ENCODE measurements around the gene SULF2.

SULF2 gene

GRCh38 chr20:47696856-47697255 is 88.4 kb downstream of the SULF2 start:
- no peaks in the 10 kb centered on the region for H3K36me3 Mint-ChIP-seq (ENCODE audit: low read depth)
- H3K9me3 Mint-ChIP-seq, result no peaks in the 10 kb centered on the region
- H3K4me3 Mint-ChIP-seq, result no peak overlapping the region
- no peak for DNase-seq
- no peak overlapping the region for H3K27ac Mint-ChIP-seq
- peaks cover 2% of the 10 kb centered on the region for H3K4me1 Mint-ChIP-seq
- no peak for ATAC-seq
- H3K27me3 Mint-ChIP-seq, result no peaks in the 10 kb centered on the region

GRCh38 chr20:47694021-47694818 is 91.1 kb downstream of the SULF2 start:
- Mint-ChIP-seq H3K9me3 (peaks cover 3% of the 10 kb centered on the region), H3K27me3 (no peaks in the 10 kb centered on the region), H3K4me1 (peaks cover 2% of the 10 kb centered on the region), H3K27ac (no peak overlapping the region), H3K4me3 (no peak overlapping the region), H3K36me3 (ENCODE audit: low read depth) (no peaks in the 10 kb centered on the region)
- ATAC-seq, result no peak
- no peak for DNase-seq

GRCh38 chr20:47691625-47692024 is 93.7 kb downstream of the SULF2 start:
- ATAC-seq (no peak), DNase-seq (no peak)
- Mint-ChIP-seq H3K27ac (no peak overlapping the region), H3K9me3 (peaks cover 3% of the 10 kb centered on the region), H3K4me3 (no peak overlapping the region), H3K27me3 (peaks cover 2% of the 10 kb centered on the region), H3K36me3 (ENCODE audit: low read depth) (no peaks in the 10 kb centered on the region), H3K4me1 (peaks cover 2% of the 10 kb centered on the region)

- Mint-ChIP-seq H3K4me3 (no peak overlapping the region), H3K27me3 (peaks cover 2% of the 10 kb centered on the region), H3K36me3 (ENCODE audit: low read depth) (no peaks in the 10 kb centered on the region)
These were observed 95.5 kb downstream of the SULF2 start for GRCh38 chr20:47689731-47690130.

GRCh38 chr20:47688385-47689381 is 96.6 kb downstream of the SULF2 start:
- ATAC-seq, result no peak
- H3K36me3 Mint-ChIP-seq (ENCODE audit: low read depth), result no peaks in the 10 kb centered on the region
- DNase-seq, result no peak
- H3K4me3 Mint-ChIP-seq, result no peak overlapping the region
- peaks cover 2% of the 10 kb centered on the region for H3K27me3 Mint-ChIP-seq
- H3K27ac Mint-ChIP-seq, result no peak overlapping the region
- H3K9me3 Mint-ChIP-seq, result peaks cover 3% of the 10 kb centered on the region
- no peaks in the 10 kb centered on the region for H3K4me1 Mint-ChIP-seq

More at GRCh38 chr20:47689731-47690130, 95.5 kb downstream of the SULF2 start:
- Mint-ChIP-seq H3K4me1 (no peaks in the 10 kb centered on the region), H3K9me3 (peaks cover 3% of the 10 kb centered on the region), H3K27ac (no peak overlapping the region)
- DNase-seq, result no peak
- no peak for ATAC-seq

- peaks cover 2% of the 10 kb centered on the region for H3K27me3 Mint-ChIP-seq
- H3K27ac Mint-ChIP-seq, result no peak overlapping the region
- ATAC-seq, result no peak
- H3K4me1 Mint-ChIP-seq, result no peaks in the 10 kb centered on the region
- H3K9me3 Mint-ChIP-seq, result peaks cover 3% of the 10 kb centered on the region
- no peak overlapping the region for H3K4me3 Mint-ChIP-seq
- no peaks in the 10 kb centered on the region for H3K36me3 Mint-ChIP-seq (ENCODE audit: low read depth)
- no peak for DNase-seq
These were observed 97.9 kb downstream of the SULF2 start for GRCh38 chr20:47687095-47687987.

- Mint-ChIP-seq H3K4me1 (no peaks in the 10 kb centered on the region), H3K4me3 (no peak overlapping the region), H3K36me3 (ENCODE audit: low read depth) (no peaks in the 10 kb centered on the region), H3K27ac (no peak overlapping the region), H3K9me3 (peaks cover 3% of the 10 kb centered on the region), H3K27me3 (peaks cover 2% of the 10 kb centered on the region)
- no peak for DNase-seq
- no peak for ATAC-seq
These were observed 98.7 kb downstream of the SULF2 start for GRCh38 chr20:47686545-47686944.

GRCh38 chr20:47684306-47685080 is 100.8 kb downstream of the SULF2 start:
- ATAC-seq (no peak), DNase-seq (no peak)
- no peaks in the 10 kb centered on the region for H3K36me3 Mint-ChIP-seq (ENCODE audit: low read depth)
- H3K27me3 Mint-ChIP-seq, result peaks cover 2% of the 10 kb centered on the region
- H3K27ac Mint-ChIP-seq, result no peak overlapping the region
- no peaks in the 10 kb centered on the region for H3K9me3 Mint-ChIP-seq
- H3K4me1 Mint-ChIP-seq, result no peaks in the 10 kb centered on the region
- H3K4me3 Mint-ChIP-seq, result no peak overlapping the region

GRCh38 chr20:47682916-47683315 is 102.4 kb downstream of the SULF2 start:
- ATAC-seq, result no peak
- Mint-ChIP-seq H3K36me3 (ENCODE audit: low read depth) (no peaks in the 10 kb centered on the region), H3K27ac (no peak overlapping the region)

GRCh38 chr20:47682028-47682783 is 103.1 kb downstream of the SULF2 start:
- DNase-seq, result no peak
- Mint-ChIP-seq H3K4me3 (no peak overlapping the region), H3K27me3 (no peaks in the 10 kb centered on the region), H3K9me3 (no peaks in the 10 kb centered on the region), H3K27ac (no peak overlapping the region), H3K4me1 (no peaks in the 10 kb centered on the region), H3K36me3 (ENCODE audit: low read depth) (no peaks in the 10 kb centered on the region)
- ATAC-seq, result no peak

More at GRCh38 chr20:47682916-47683315, 102.4 kb downstream of the SULF2 start:
- DNase-seq, result no peak
- Mint-ChIP-seq H3K27me3 (peaks cover 2% of the 10 kb centered on the region), H3K9me3 (no peaks in the 10 kb centered on the region), H3K4me3 (no peak overlapping the region), H3K4me1 (no peaks in the 10 kb centered on the region)

- no peak overlapping the region for H3K4me3 Mint-ChIP-seq
- ATAC-seq, result no peak
- H3K9me3 Mint-ChIP-seq, result no peaks in the 10 kb centered on the region
- H3K4me1 Mint-ChIP-seq, result no peaks in the 10 kb centered on the region
- no peaks in the 10 kb centered on the region for H3K36me3 Mint-ChIP-seq (ENCODE audit: low read depth)
- DNase-seq, result no peak
- no peak overlapping the region for H3K27ac Mint-ChIP-seq
- no peaks in the 10 kb centered on the region for H3K27me3 Mint-ChIP-seq
These were observed 104.3 kb downstream of the SULF2 start for GRCh38 chr20:47680804-47681529.

GRCh38 chr20:47679462-47679861 is 105.8 kb downstream of the SULF2 start:
- no peak overlapping the region for H3K4me3 Mint-ChIP-seq
- H3K27ac Mint-ChIP-seq, result no peak overlapping the region
- no peak for DNase-seq
- ATAC-seq, result no peak
- no peaks in the 10 kb centered on the region for H3K36me3 Mint-ChIP-seq (ENCODE audit: low read depth)
- H3K9me3 Mint-ChIP-seq, result no peaks in the 10 kb centered on the region
- no peaks in the 10 kb centered on the region for H3K27me3 Mint-ChIP-seq
- no peaks in the 10 kb centered on the region for H3K4me1 Mint-ChIP-seq
